H1 (cell line): ENCODE data around the gene USP13. TPM values are rescaled to one million over a fixed set of nuclear protein-coding genes. Genes with fewer than 3 reads are reported as not detected.

Experiments used
- CTCF ChIA-PET: fragments of 300-600 bp; sonication (Branson Sonifier 250); formaldehyde crosslinking; loops from one replicate; lab custom pipeline; 2021; ENCODE audit not compliant: partially characterized antibody; lab: Charles Lee
- POLR2A ChIA-PET: fragments of 300-600 bp; sonication (Branson Sonifier 250); formaldehyde crosslinking; loops from one replicate; lab custom pipeline; 2021; ENCODE audit warnings: inconsistent platforms; ENCODE audit not compliant: partially characterized antibody; lab: Charles Lee
- DNase-seq, 2 experiments: peaks; one replicate each; pipeline versions ENCODE4 v3.0.0 to v3.0.0-alpha.2; 2010 to 2022; ENCODE audit warnings: low spot score in 2 of 2, low read depth in 1 of 2, mixed read lengths in 1 of 2
- FAIRE-seq: peaks from 2 replicates; lab custom pipeline; 2011; peaks lifted over from hg19 to GRCh38; lab: Jason Lieb, UNC
- H2AFZ ChIP-seq: 2 replicates; pipeline ENCODE4 v1.8.1; 2012; ENCODE audit warnings: low read length, inconsistent platforms
- H2AK5ac ChIP-seq: 2 replicates; pipeline ENCODE4 v1.6.1; 2013; ENCODE audit warnings: low read depth, low read length
- H2BK120ac ChIP-seq: replicated peaks from 2 replicates; pipeline ENCODE3; 2013; ENCODE audit warnings: low read depth, low read length, inconsistent platforms
- H2BK12ac ChIP-seq: 2 replicates; pipeline ENCODE4 v1.6.1; 2013; ENCODE audit warnings: low read depth, low read length
- H2BK15ac ChIP-seq: 2 replicates; pipeline ENCODE4 v1.6.1; 2013; ENCODE audit warnings: low read length
- H2BK20ac ChIP-seq: 2 replicates; pipeline ENCODE4 v1.6.1; 2013; ENCODE audit warnings: low read length
- H2BK5ac ChIP-seq: 2 replicates; pipeline ENCODE4 v1.6.1; 2013; ENCODE audit warnings: low read depth, low read length
- H3K14ac ChIP-seq: 2 replicates; pipeline ENCODE4 v1.6.1; 2013; ENCODE audit warnings: inconsistent platforms; ENCODE audit not compliant: insufficient read length
- H3K18ac ChIP-seq: 2 replicates; pipeline ENCODE4 v1.6.1; 2013; ENCODE audit warnings: low read length; ENCODE audit errors: extremely low read depth
- H3K23ac ChIP-seq: 2 replicates; pipeline ENCODE4 v1.6.1; 2013; ENCODE audit warnings: inconsistent platforms; ENCODE audit not compliant: insufficient read length
- H3K23me2 ChIP-seq: 2 replicates; pipeline ENCODE4 v1.6.1; 2013; ENCODE audit warnings: low read depth, low read length
- H3K27ac ChIP-seq: 2 replicates; pipeline ENCODE4 v1.6.1; 2011; ENCODE audit warnings: low read depth, low read length, inconsistent platforms
- H3K27me3 ChIP-seq, 4 experiments: replicated peaks in 1 of 4; 1 replicate in 1 of 4; 2 replicates in 3 of 4; pipeline versions ENCODE4 v1.6.1 to v1.8.1; 2011 to 2013; ENCODE audit warnings: low read length in 3 of 4, mild to moderate bottlenecking in 3 of 4, inconsistent platforms in 2 of 4, mixed read lengths in 2 of 4, moderate library complexity in 1 of 4; ENCODE audit not compliant: control insufficient read depth in 3 of 4, insufficient read depth in 3 of 4; ENCODE audit errors: extremely low read depth in 1 of 4
- H3K36me3 ChIP-seq, 4 experiments: 2 replicates each; pipeline versions ENCODE4 v1.6.1 to v1.8.1; 2011 to 2013; ENCODE audit warnings: mild to moderate bottlenecking in 4 of 4, low read length in 3 of 4, moderate library complexity in 2 of 4, control low read depth in 1 of 4, inconsistent platforms in 1 of 4; ENCODE audit not compliant: insufficient read depth in 4 of 4, control insufficient read depth in 2 of 4
- H3K4ac ChIP-seq: replicated peaks from 2 replicates; pipeline ENCODE3; 2013; ENCODE audit warnings: low read length, low read depth, mixed read lengths, inconsistent platforms; ENCODE audit not compliant: insufficient read length
- H3K4me1 ChIP-seq, 4 experiments: replicated peaks in 1 of 4; 1 replicate in 1 of 4; 2 replicates in 3 of 4; pipeline versions ENCODE4 v1.6.1 to v1.8.1; 2011 to 2013; ENCODE audit warnings: low read length in 3 of 4, inconsistent platforms in 2 of 4, mixed read lengths in 1 of 4; ENCODE audit not compliant: insufficient read depth in 4 of 4, control insufficient read depth in 3 of 4
- H3K4me2 ChIP-seq, 2 experiments: 2 replicates each; pipeline versions ENCODE4 v1.6.1 to v1.8.1; 2011 to 2013; ENCODE audit warnings: low read depth in 2 of 2, low read length in 2 of 2, control low read depth in 1 of 2, inconsistent platforms in 1 of 2, mild to moderate bottlenecking in 1 of 2; ENCODE audit not compliant: insufficient read depth in 1 of 2
- H3K4me3 ChIP-seq, 4 experiments: fragments of 200-600, 300-600 bp in 1 of 4; sonication (generic), shearing (Covaris generic), sonication (Bioruptor Twin) in 1 of 4; 2 replicates each; pipeline versions ENCODE4 v1.5.1 to v1.8.1; 2011 to 2016; ENCODE audit warnings: low read length in 4 of 4, low read depth in 3 of 4, control low read depth in 2 of 4, inconsistent platforms in 2 of 4, mild to moderate bottlenecking in 2 of 4, mixed read lengths in 1 of 4, moderate library complexity in 1 of 4; ENCODE audit not compliant: insufficient read depth in 2 of 4; ENCODE audit errors: extremely low read depth in 1 of 4
- H3K56ac ChIP-seq: replicated peaks from 2 replicates; pipeline ENCODE3; 2013; ENCODE audit warnings: low read depth, mild to moderate bottlenecking, mixed read lengths, low read length, inconsistent platforms; ENCODE audit not compliant: insufficient read length
- H3K79me1 ChIP-seq: 2 replicates; pipeline ENCODE4 v1.6.1; 2013; ENCODE audit warnings: low read depth, low read length, control low read depth
- H3K79me2 ChIP-seq, 2 experiments: 2 replicates each; pipeline versions ENCODE4 v1.6.1 to v1.8.1; 2012 to 2013; ENCODE audit warnings: low read length in 2 of 2, mild to moderate bottlenecking in 2 of 2, inconsistent platforms in 1 of 2; ENCODE audit not compliant: insufficient read depth in 2 of 2, control insufficient read depth in 1 of 2
- H3K9ac ChIP-seq, 4 experiments: replicated peaks in 1 of 4; 1 replicate in 1 of 4; 2 replicates in 3 of 4; pipeline versions ENCODE4 v1.6.1 to v1.8.1; 2011 to 2013; ENCODE audit warnings: low read depth in 3 of 4, low read length in 3 of 4, control low read depth in 2 of 4, mild to moderate bottlenecking in 2 of 4, moderate library complexity in 2 of 4, inconsistent platforms in 1 of 4; ENCODE audit errors: extremely low read depth in 1 of 4
- H3K9me3 ChIP-seq, 2 experiments: 2 replicates each; pipeline versions ENCODE4 v1.6.1 to v1.8.1; 2012 to 2013; ENCODE audit warnings: mild to moderate bottlenecking in 2 of 2, moderate library complexity in 2 of 2, control low read depth in 1 of 2, inconsistent platforms in 1 of 2, low read depth in 1 of 2, low read length in 1 of 2, mixed read lengths in 1 of 2; ENCODE audit not compliant: insufficient read depth in 2 of 2
- H4K20me1 ChIP-seq, 2 experiments: replicated peaks in 1 of 2; 2 replicates each; pipeline versions ENCODE3 to v1.8.1; 2011 to 2013; ENCODE audit warnings: inconsistent platforms in 2 of 2, low read length in 2 of 2, mild to moderate bottlenecking in 1 of 2; ENCODE audit not compliant: insufficient read depth in 2 of 2, control insufficient read depth in 1 of 2
- H4K5ac ChIP-seq: 2 replicates; pipeline ENCODE4 v1.6.1; 2013; ENCODE audit warnings: low read length, low read depth, mixed read lengths, inconsistent platforms; ENCODE audit not compliant: insufficient read length
- H4K8ac ChIP-seq: 2 replicates; pipeline ENCODE4 v1.8.0; 2013; ENCODE audit warnings: mild to moderate bottlenecking, moderate library complexity, low read length, inconsistent platforms; ENCODE audit not compliant: insufficient read depth; ENCODE audit errors: extremely low read depth
- H4K91ac ChIP-seq: replicated peaks from 2 replicates; pipeline ENCODE3; 2013; ENCODE audit warnings: low read length, mixed read lengths, inconsistent platforms; ENCODE audit not compliant: insufficient read length
- ASH2L ChIP-seq: fragments of 200-600, 300-600 bp; sonication (generic); IDR thresholded peaks from one replicate; pipeline ENCODE4 v1.7.1; 2017; ENCODE audit warnings: low read length
- CBX5 ChIP-seq: fragments of 300-800, 300-1000 bp; sonication (generic); IDR thresholded peaks from 2 replicates; pipeline ENCODE4 v1.7.1; 2016; ENCODE audit warnings: antibody characterized with exemption, low read length, low read depth
- CTBP2 ChIP-seq: IDR thresholded peaks from 2 replicates; pipeline ENCODE4 v1.7.0; 2011; ENCODE audit warnings: borderline replicate concordance, mild to moderate bottlenecking, moderate library complexity, mixed read lengths, low read length; ENCODE audit not compliant: insufficient read depth, insufficient read length
- HDAC6 ChIP-seq: IDR thresholded peaks from one replicate; pipeline ENCODE4 v1.7.1; 2012; ENCODE audit warnings: low read depth, mild to moderate bottlenecking, inconsistent platforms, low read length, moderate library complexity
- NANOG ChIP-seq: IDR thresholded peaks from 2 replicates; pipeline ENCODE4 v1.6.1; 2011; ENCODE audit warnings: low read length, low read depth, mild to moderate bottlenecking, inconsistent platforms; ENCODE audit not compliant: insufficient read depth, poor library complexity, severe bottlenecking
- NRF1 ChIP-seq: IDR thresholded peaks from 2 replicates; pipeline ENCODE4 v1.6.1; 2011; ENCODE audit warnings: mild to moderate bottlenecking, low read depth, low read length, improper control_type of control experiment
- SP2 ChIP-seq: IDR thresholded peaks from 2 replicates; pipeline ENCODE4 v1.6.1; 2012; ENCODE audit warnings: mild to moderate bottlenecking, low read length, inconsistent platforms
- TBP ChIP-seq: IDR thresholded peaks from 2 replicates; pipeline ENCODE4 v1.6.1; 2011; ENCODE audit warnings: low read depth, low read length, improper control_type of control experiment
- WGBS, 2 experiments: shearing (Covaris generic) in 1 of 2; methylation state at CpG; one replicate each; pipeline versions ENCODE4 v1.1.6 to v1.1.7; 2013 to 2015; ENCODE audit warnings: low lambda C conversion rate in 2 of 2, mixed read lengths in 2 of 2, inconsistent platforms in 1 of 2, low coverage in 1 of 2, missing lambda C conversion rate in 1 of 2; ENCODE audit not compliant: insufficient replicate concordance in 2 of 2, insufficient coverage in 1 of 2, insufficient read length in 1 of 2; ENCODE audit errors: extremely low coverage in 1 of 2, missing lambda C conversion rate in 1 of 2; 5-methylcytosine and 5-hydroxymethylcytosine counted together
- polyA plus RNA-seq, 7 experiments: library from polyadenylated mRNA; depleted of rRNA in 3 of 7; stranded (reverse) in 5 of 7; unstranded in 2 of 7; fragments of >200 nt in 5 of 7; fragments of 200-250 nt in 2 of 7; gene quantifications; 1 replicate in 5 of 7; 2 replicates in 1 of 7; 4 replicates in 1 of 7; pipeline versions ENCODE4 v1.2.1 to v1.2.3, GENCODE V29; 2011 to 2013; ENCODE audit warnings: missing spikeins in 2 of 7, mixed read lengths in 2 of 7
- total RNA-seq: library from RNA; stranded (reverse); fragmentation: NEBNext Ultra II Directional; extraction: Animal tissue kit (Norgen Biotek cat#: 25700); gene quantifications from 2 replicates; pipeline ENCODE4 v1.2.1, GENCODE V29; 2021
- TF ChIP-seq, protein P1 (sequence below): IDR thresholded peaks from 2 replicates; pipeline ENCODE4 v1.6.1; 2011; ENCODE audit warnings: low read depth, mild to moderate bottlenecking, low read length; ENCODE audit not compliant: insufficient read depth
- TF ChIP-seq, protein P2 (sequence below), 3 experiments: IDR thresholded peaks; 1 replicate in 2 of 3; 2 replicates in 1 of 3; pipeline versions ENCODE4 v1.5.1 to v1.6.1; 2011; ENCODE audit warnings: low read length in 3 of 3, mild to moderate bottlenecking in 3 of 3, inconsistent platforms in 2 of 3, low read depth in 1 of 3, moderate library complexity in 1 of 3; ENCODE audit not compliant: insufficient read depth in 1 of 3; ENCODE audit errors: control extremely low read depth in 1 of 3

The USP13 gene
- total and polyA plus RNA-seq, 2 of the 8 experiments (the other 6 are each of a cell fraction or from before 2014, with no cell fraction given), result 7.9 to 25.9 TPM

DNA sequence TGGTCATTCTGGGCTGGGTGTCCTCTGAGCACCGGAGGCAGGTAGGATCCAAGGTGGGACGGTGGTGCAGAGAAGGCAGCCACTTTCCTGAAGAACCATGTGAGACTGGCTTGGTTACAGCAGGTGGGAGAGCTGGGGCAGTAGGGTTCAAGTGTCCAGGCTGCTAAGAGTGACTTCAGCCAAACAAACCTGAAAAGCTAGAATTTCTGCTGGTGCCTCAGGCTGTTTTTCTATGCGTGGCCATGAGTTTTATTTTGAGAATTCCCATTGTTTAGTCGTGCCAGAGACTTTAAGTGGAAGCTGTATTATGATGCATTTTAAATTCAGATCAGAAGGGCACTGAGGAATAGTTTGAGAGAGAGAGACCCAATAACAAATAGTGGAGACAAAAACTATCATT lies 20.1 kb downstream of the USP13 start:
- DNase-seq (no peak), FAIRE-seq (no peak)
- no peak overlapping the region for H3K9ac ChIP-seq
- no peak overlapping the region for H2BK120ac ChIP-seq
- no peaks in the 10 kb centered on the region for H3K27me3 ChIP-seq
- H3K27ac ChIP-seq, result no peak overlapping the region
- no peak overlapping the region for H4K8ac ChIP-seq
- no peak overlapping the region for H2BK20ac ChIP-seq
- no peak overlapping the region for H4K5ac ChIP-seq
- no peak overlapping the region for H4K91ac ChIP-seq
- no peak overlapping the region for H3K4ac ChIP-seq
- H2BK15ac ChIP-seq, result no peak overlapping the region
- H3K4me3 ChIP-seq, result no peak overlapping the region
- 83% methylated on average over 4 of the region's 4 CpGs; no CpG with 5 or more reads in 1 of the 2 experiments for WGBS, 2 experiments
- H3K56ac ChIP-seq, result no peak overlapping the region
- CTCF ChIA-PET, result interaction anchor here (0.9 to 2.9 kb wide), 3 partner anchors 11 to 23 kb away, joined by 3 to 11 read pairs (median 3); partner anchors contain the start of gene USP13
- H2AK5ac ChIP-seq, result no peak overlapping the region
- H2BK12ac ChIP-seq, result no peak overlapping the region
- peaks cover 12 to 77% of the 10 kb centered on the region in 2 experiments; a peak in 3 of 4 replicates for H3K79me2 ChIP-seq
- no peak overlapping the region for H2AFZ ChIP-seq
- H3K9me3 ChIP-seq, result no peaks in the 10 kb centered on the region
- H3K18ac ChIP-seq, result no peak overlapping the region
- H3K36me3 ChIP-seq, result no peaks in the 10 kb centered on the region; a peak in 1 of 8 replicates
- no peak overlapping the region for H3K23ac ChIP-seq
- H3K4me2 ChIP-seq, result no peak overlapping the region
- H3K14ac ChIP-seq, result no peak overlapping the region
- peaks cover 2 to 4% of the 10 kb centered on the region in 2 experiments for H4K20me1 ChIP-seq
- H2BK5ac ChIP-seq, result no peak overlapping the region
- POLR2A ChIA-PET, result interaction anchor here (2.6 kb wide), 1 partner anchor 11 kb away, joined by 9 read pairs; no protein-coding TSS in a partner anchor
- peaks cover 17% of the 10 kb centered on the region for H3K79me1 ChIP-seq
- H3K23me2 ChIP-seq, result no peaks in the 10 kb centered on the region
- peaks cover 0 to 5% (median 0%) of the 10 kb centered on the region in 4 experiments; a peak in 2 of 7 replicates for H3K4me1 ChIP-seq
- TF ChIP-seq HDAC6, result no peak
- TF ChIP-seq, protein P1, sequence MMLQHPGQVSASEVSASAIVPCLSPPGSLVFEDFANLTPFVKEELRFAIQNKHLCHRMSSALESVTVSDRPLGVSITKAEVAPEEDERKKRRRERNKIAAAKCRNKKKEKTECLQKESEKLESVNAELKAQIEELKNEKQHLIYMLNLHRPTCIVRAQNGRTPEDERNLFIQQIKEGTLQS, result no peak
- no peak for TF ChIP-seq SP2
- no peak for TF ChIP-seq CBX5
- no peak for TF ChIP-seq NRF1
- no peak for TF ChIP-seq CTBP2
- no peak for TF ChIP-seq ASH2L
- no peak for TF ChIP-seq TBP
- TF ChIP-seq, protein P2, sequence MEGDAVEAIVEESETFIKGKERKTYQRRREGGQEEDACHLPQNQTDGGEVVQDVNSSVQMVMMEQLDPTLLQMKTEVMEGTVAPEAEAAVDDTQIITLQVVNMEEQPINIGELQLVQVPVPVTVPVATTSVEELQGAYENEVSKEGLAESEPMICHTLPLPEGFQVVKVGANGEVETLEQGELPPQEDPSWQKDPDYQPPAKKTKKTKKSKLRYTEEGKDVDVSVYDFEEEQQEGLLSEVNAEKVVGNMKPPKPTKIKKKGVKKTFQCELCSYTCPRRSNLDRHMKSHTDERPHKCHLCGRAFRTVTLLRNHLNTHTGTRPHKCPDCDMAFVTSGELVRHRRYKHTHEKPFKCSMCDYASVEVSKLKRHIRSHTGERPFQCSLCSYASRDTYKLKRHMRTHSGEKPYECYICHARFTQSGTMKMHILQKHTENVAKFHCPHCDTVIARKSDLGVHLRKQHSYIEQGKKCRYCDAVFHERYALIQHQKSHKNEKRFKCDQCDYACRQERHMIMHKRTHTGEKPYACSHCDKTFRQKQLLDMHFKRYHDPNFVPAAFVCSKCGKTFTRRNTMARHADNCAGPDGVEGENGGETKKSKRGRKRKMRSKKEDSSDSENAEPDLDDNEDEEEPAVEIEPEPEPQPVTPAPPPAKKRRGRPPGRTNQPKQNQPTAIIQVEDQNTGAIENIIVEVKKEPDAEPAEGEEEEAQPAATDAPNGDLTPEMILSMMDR (IDR thresholded peaks at IDR 0.05; ENCODE audit: control extremely low read depth in 1 of 3, insufficient read depth in 1 of 3, low read depth in 1 of 3, low read length in 3 of 3), result no peak
- TF ChIP-seq NANOG, result no peak
